PC-3 (cell line): ENCODE measurements around the gene SORBS2. TPM values are rescaled to one million over a fixed set of nuclear protein-coding genes. Genes with fewer than 3 reads are reported as not detected.
"Not testable (repeated sequence)": the region's sequence is repeated elsewhere in the genome, so short reads cannot be mapped to it uniquely, and the experiment has no call there.

Source experiments
- ATAC-seq: fragments of 200-7000 bp; cut with Tn5 transposase; 2 replicates; pipeline ENCODE4 v1.9.1; 2020; ENCODE audit warnings: mild to moderate bottlenecking, moderate library complexity
- Bru-seq: library from RNA; stranded (reverse); fragments of 400-500 nt; gene quantifications from one replicate; lab custom pipeline; 2021; lab: Mats Ljungman, UMichigan
- BruChase-seq, 2 experiments: library from RNA; stranded (reverse); fragments of 400-500 nt; gene quantifications; one replicate each; lab custom pipeline; 2021; lab: Mats Ljungman, UMichigan
- BruUV-seq: library from RNA; stranded (reverse); fragments of 400-500 nt; replicated peaks from 2 replicates; lab custom pipeline; 2021; lab: Mats Ljungman, UMichigan
- CTCF ChIA-PET: fragments of 300-600 bp; sonication (Branson Sonifier 250); formaldehyde crosslinking; loops from one replicate; lab custom pipeline; 2022; ENCODE audit warnings: antibody characterized with exemption; lab: Charles Lee
- POLR2A ChIA-PET: fragments of 300-600 bp; sonication (Branson Sonifier 250); formaldehyde crosslinking; loops from one replicate; lab custom pipeline; 2022; ENCODE audit warnings: antibody characterized with exemption; ENCODE audit not compliant: unreplicated experiment; lab: Charles Lee
- DNase-seq: peaks from one replicate; pipeline ENCODE4 v3.0.0-alpha.2; 2015
- H2AFZ ChIP-seq: fragments of 300-600 bp; sonication (generic); 2 replicates; pipeline ENCODE4 v1.6.0; 2016; ENCODE audit warnings: antibody characterized with exemption, low read length
- H3F3A ChIP-seq: fragments of 300-600 bp; sonication (generic); one replicate; pipeline ENCODE4 v1.6.0; 2017; ENCODE audit warnings: antibody characterized with exemption, low read length, control low read depth, mild to moderate bottlenecking; ENCODE audit not compliant: unreplicated experiment
- H3K27ac ChIP-seq: fragments of 300-600 bp; sonication (generic); 2 replicates; pipeline ENCODE4 v1.5.1; 2016; ENCODE audit warnings: mild to moderate bottlenecking, low read length
- H3K27me3 ChIP-seq: fragments of 300-600 bp; sonication (generic); 2 replicates; pipeline ENCODE4 v1.6.1; 2016; ENCODE audit warnings: low read length, mixed read lengths
- H3K36me3 ChIP-seq: fragments of 300-600 bp; sonication (generic); 2 replicates; pipeline ENCODE4 v1.6.1; 2016; ENCODE audit warnings: low read depth, mixed run types, low read length, mixed read lengths
- H3K4me1 ChIP-seq: fragments of 300-600 bp; sonication (generic); 2 replicates; pipeline ENCODE4 v1.5.1; 2016; ENCODE audit warnings: low read length; ENCODE audit not compliant: insufficient read depth
- H3K4me2 ChIP-seq: fragments of 300-600 bp; sonication (generic); 2 replicates; pipeline ENCODE4 v1.6.0; 2016; ENCODE audit warnings: low read length
- H3K4me3 ChIP-seq: fragments of 300-600 bp; sonication (generic); 2 replicates; pipeline ENCODE4 v1.5.1; 2016; ENCODE audit warnings: mild to moderate bottlenecking, low read length, mixed read lengths
- H3K79me2 ChIP-seq: fragments of 300-600 bp; sonication (generic); 2 replicates; pipeline ENCODE4 v1.6.1; 2017; ENCODE audit warnings: low read length, mixed read lengths
- H3K9ac ChIP-seq: fragments of 300-600 bp; sonication (generic); 2 replicates; pipeline ENCODE4 v1.6.0; 2016; ENCODE audit warnings: mild to moderate bottlenecking, low read length
- H3K9me2 ChIP-seq: fragments of 300-600 bp; sonication (generic); replicated peaks from 2 replicates; pipeline ENCODE4 v1.6.1; 2016; ENCODE audit warnings: mixed run types, low read length, mixed read lengths
- H3K9me3 ChIP-seq: fragments of 300-600 bp; sonication (generic); 2 replicates; pipeline ENCODE4 v1.6.1; 2016; ENCODE audit warnings: low read length, mixed read lengths
- H4K20me1 ChIP-seq: fragments of 300-600 bp; sonication (generic); 2 replicates; pipeline ENCODE4 v1.6.1; 2016; ENCODE audit warnings: low read length, mixed read lengths
- CTCF ChIP-seq: fragments of 300-600 bp; sonication (generic); conservative IDR thresholded peaks from 2 replicates; pipeline ENCODE4 v1.5.1; 2017; ENCODE audit warnings: antibody characterized with exemption, low read depth, mild to moderate bottlenecking, low read length
- EZH2 ChIP-seq: fragments of 300-600 bp; sonication (generic); IDR thresholded peaks from one replicate; pipeline ENCODE4 v1.6.1; 2017; ENCODE audit warnings: antibody characterized with exemption, mild to moderate bottlenecking, low read length; ENCODE audit not compliant: unreplicated experiment
- EZH2phosphoT487 ChIP-seq: fragments of 300-600 bp; sonication (generic); IDR thresholded peaks from 2 replicates; pipeline ENCODE4 v1.6.1; 2018; ENCODE audit warnings: mild to moderate bottlenecking, antibody characterized with exemption, low read length, borderline replicate concordance
- intact Hi-C: fragments of 100-400 bp; cut with micrococcal nuclease; formaldehyde crosslinking; loops from 2 replicates; pipeline ENCODE4 v1.9.0; 2023
- long read RNA-seq: library from polyadenylated mRNA; unstranded; transcript quantifications from one replicate; pipeline ENCODE4 v2.0.0, GENCODE V29; 2021; ENCODE audit not compliant: unreplicated experiment
- total RNA-seq: library from RNA; depleted of rRNA; stranded (reverse); fragments of >200 nt; gene quantifications from 2 replicates; pipeline ENCODE4 v1.2.3, GENCODE V29; 2014; rRNA removed

The SORBS2 gene
- 3.1 and 3.6 TPM in 2 replicates for total RNA-seq
- Bru-seq, nascent RNA = percentile 32 among the genes with signal in this experiment
- percentile 19 among the genes with signal in this experiment for BruChase-seq, experiment 1, labeled RNA remaining after a 6-hour chase
- BruChase-seq, experiment 2, labeled RNA remaining after a 2-hour chase = percentile 27 among the genes with signal in this experiment
- long read RNA-seq, partial matches to known transcripts = 1 of 8 reads
- long read RNA-seq, other reads (novel, unspliced or antisense) = 4 of 8 reads

- H3K9me3 ChIP-seq = no peaks in the 10 kb centered on the region
- no peaks in the 10 kb centered on the region for H4K20me1 ChIP-seq
- CTCF ChIA-PET = interaction anchor here (1.0 kb wide), 1 partner anchor 54 kb away, joined by 3 read pairs; no protein-coding TSS in a partner anchor
- ATAC-seq (peak; percentile 86), DNase-seq (peak; percentile 54)
- POLR2A ChIA-PET = interaction anchor here (0.6 kb wide), 2 partner anchors 89 to 111 kb away, joined by 3 to 4 read pairs; no protein-coding TSS in a partner anchor
- 0 out of 2 replicates have a peak within 1 kb of the TSS, but pooled peaks have one; percentile 23 for H3K27ac ChIP-seq
- intact Hi-C loops = no loop called here
- H3K9me2 ChIP-seq = no peaks in the 10 kb centered on the region
- no peak for TF ChIP-seq CTCF
- no peak for TF ChIP-seq EZH2phosphoT487
- TF ChIP-seq EZH2 = no peak
- H3K27me3 ChIP-seq = no peaks in the 10 kb centered on the region
- no peaks in the 10 kb centered on the region for H3K36me3 ChIP-seq
- H3K4me1 ChIP-seq = no peaks in the 10 kb centered on the region
- peak within 1 kb of the TSS; percentile 99 for H2AFZ ChIP-seq
- no TSS peak for BruUV-seq
- H3K9ac ChIP-seq = peak within 1 kb of the TSS; percentile 42; the same call in 1 of the 2 replicates
- H3K4me2 ChIP-seq = peak within 1 kb of the TSS; percentile 95
- no peaks in the 10 kb centered on the region for H3K79me2 ChIP-seq
- H3F3A ChIP-seq = no peaks in the 10 kb centered on the region
- peak within 1 kb of the TSS; percentile 78 for H3K4me3 ChIP-seq
Measured at GRCh38 chr4:185811509-185812364, at the start of gene SORBS2. TSS of gene SORBS2 (minus strand) at chr4:185812194. CDS start at chr4:185690571, 121,623 bp downstream.

- H3K4me1 ChIP-seq = no peaks in the 10 kb centered on the region
- no peak overlapping the region for H3K27ac ChIP-seq
- no peaks in the 10 kb centered on the region for H3K79me2 ChIP-seq
- H3K9me2 ChIP-seq = no peaks in the 10 kb centered on the region
- no peaks in the 10 kb centered on the region for H3F3A ChIP-seq
- DNase-seq = no peak
- H3K9ac ChIP-seq = no peak overlapping the region
- H3K4me3 ChIP-seq = no peak overlapping the region
- no peak for TF ChIP-seq EZH2
- no peak for TF ChIP-seq CTCF
- TF ChIP-seq EZH2phosphoT487 = no peak
- H3K4me2 ChIP-seq = no peak overlapping the region
- no peak for ATAC-seq
- ChIA-PET CTCF (no interaction called here), POLR2A (no interaction called here)
- H2AFZ ChIP-seq = no peak overlapping the region
- no TSS peak for BruUV-seq
- no peaks in the 10 kb centered on the region for H3K36me3 ChIP-seq
- H4K20me1 ChIP-seq = no peaks in the 10 kb centered on the region
- no peaks in the 10 kb centered on the region for H3K9me3 ChIP-seq
- no peaks in the 10 kb centered on the region for H3K27me3 ChIP-seq
- intact Hi-C loops = no loop called here
Measured at GRCh38 chr4:185859111-185859510, 47.1 kb upstream of the SORBS2 start.

- H2AFZ ChIP-seq, DNase-seq, CTCF ChIA-PET, H3K79me2 ChIP-seq, H3K4me1 ChIP-seq, H4K20me1 ChIP-seq, H3K9me2 ChIP-seq, H3K36me3 ChIP-seq, H3K4me3 ChIP-seq, POLR2A ChIA-PET, BruUV-seq, ATAC-seq, H3K9me3 ChIP-seq, H3K27ac ChIP-seq, H3K4me2 ChIP-seq, intact Hi-C loops, H3K27me3 ChIP-seq, H3F3A ChIP-seq, H3K9ac ChIP-seq: not testable (repeated sequence)
Measured at GRCh38 chr4:185857561-185857960, 45.6 kb upstream of the SORBS2 start.
